ENCODE results near the gene ASCL2.

GRCh38 chr11:2302306-2302895 lies 32.0 kb upstream of the ASCL2 start:
- no peak for TF ChIP-seq GATA2 (IDR thresholded peaks at IDR 0.05; ENCODE audit: low read depth, low read length)
- no peak for TF ChIP-seq GATA3 (IDR thresholded peaks at IDR 0.05; ENCODE audit: low read depth, low read length)

Data from SH-SY5Y (cell line).